NCI-H2029 treated with DMSO at 0.1 percent for 48 hours (cell line): ENCODE measurements around the gene ADAM12.

Experiments
- DNase-seq: peaks from one replicate; lab custom pipeline; 2025; lab: John Stamatoyannopoulos, UW

The ADAM12 gene

DNA sequence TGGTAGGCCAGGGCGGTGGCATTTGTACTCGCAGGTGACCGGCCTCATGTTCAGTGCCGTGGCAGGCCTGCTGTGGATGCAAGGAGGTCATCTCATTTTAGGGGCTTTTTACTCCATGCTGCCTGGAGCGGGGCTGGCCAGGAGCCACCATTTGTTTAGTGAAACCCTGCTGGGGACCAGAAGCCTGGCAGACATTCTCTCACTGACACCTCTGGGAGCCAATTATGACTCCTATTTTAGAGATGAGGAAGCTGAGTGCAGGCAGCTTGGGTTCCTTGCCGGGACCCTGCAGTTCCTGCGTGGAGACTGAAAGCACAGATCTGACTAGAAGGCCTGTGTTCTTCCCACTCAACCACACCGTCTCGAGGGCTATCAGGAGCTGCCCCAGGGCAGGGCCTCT is 305.3 kb downstream of the ADAM12 start:
- DNase-seq = no peak

GRCh38 chr10:126081841-126082466 is 306.3 kb downstream of the ADAM12 start:
- no peak for DNase-seq

DNA sequence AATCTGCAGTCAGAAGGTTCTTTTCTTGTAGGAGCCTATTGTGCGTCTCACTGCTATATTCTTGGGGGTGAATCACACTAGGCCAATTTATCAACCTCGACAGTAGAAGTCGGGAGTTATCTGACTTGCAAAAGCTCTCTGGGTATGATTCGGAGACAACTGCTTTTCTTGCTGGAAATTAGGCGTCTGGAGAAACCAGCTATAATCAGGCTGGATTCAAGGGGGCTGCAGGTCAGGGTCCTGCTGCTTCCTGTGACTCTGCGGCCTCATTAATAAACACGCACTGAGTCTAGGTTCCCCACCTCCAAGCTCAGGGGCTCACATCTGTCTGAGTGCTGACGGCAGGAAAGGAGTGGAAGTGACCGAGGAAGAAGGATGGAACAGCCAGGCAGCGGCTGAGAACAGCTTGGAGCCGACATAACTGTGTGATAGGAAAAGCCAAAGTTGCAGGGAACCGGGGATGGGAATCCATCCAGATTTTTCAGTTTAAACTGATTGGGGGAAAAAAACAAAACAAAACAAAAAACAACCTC is 307.3 kb downstream of the ADAM12 start:
- no peak for DNase-seq

- DNase-seq = no peak
These were observed 307.9 kb downstream of the ADAM12 start for GRCh38 chr10:126080291-126080825.

GRCh38 chr10:126075009-126075408 is 313.3 kb downstream of the ADAM12 start:
- no peak for DNase-seq

DNA sequence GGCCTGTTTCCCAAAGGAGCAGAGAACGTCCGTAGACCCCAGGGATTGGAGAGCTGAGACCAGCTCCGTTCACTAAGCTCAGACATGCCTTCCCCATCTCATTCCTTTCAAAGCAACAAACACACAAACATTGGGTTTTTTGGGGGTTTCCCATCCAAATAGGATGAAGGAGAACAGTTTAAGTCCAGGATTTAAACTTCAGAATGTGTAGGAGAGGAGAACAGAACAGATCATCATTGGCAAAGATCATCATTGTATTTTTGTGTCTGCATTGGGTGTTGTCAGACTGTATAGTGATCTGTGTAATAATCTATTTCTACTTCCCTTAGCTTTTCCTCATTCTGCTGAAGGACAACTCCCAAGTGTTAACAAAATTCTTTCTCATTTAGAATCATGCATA is 314.0 kb downstream of the ADAM12 start:
- no peak for DNase-seq

GRCh38 chr10:126073606-126074005 is 314.7 kb downstream of the ADAM12 start:
- no peak for DNase-seq

DNA sequence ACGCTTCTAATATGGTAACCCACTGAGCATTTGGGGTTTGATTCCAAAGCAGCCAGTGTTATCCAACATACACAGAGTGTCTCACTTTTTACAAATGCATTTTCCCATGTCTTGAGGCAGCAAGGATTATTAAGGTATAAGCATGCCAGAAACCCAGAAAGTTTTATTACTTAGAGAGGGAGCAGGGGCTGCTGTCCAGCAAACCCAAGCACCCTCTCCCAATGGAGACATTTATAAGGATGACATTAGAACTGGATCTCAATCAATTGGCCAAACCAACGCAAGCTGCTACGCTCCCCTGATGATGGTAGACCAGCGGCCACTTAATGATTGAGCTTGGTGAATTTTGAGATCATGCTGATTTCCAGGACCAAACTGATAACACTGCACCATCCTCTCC is 315.7 kb downstream of the ADAM12 start:
- no peak for DNase-seq

GRCh38 chr10:126070476-126071215 is 317.6 kb downstream of the ADAM12 start:
- no peak for DNase-seq

DNA sequence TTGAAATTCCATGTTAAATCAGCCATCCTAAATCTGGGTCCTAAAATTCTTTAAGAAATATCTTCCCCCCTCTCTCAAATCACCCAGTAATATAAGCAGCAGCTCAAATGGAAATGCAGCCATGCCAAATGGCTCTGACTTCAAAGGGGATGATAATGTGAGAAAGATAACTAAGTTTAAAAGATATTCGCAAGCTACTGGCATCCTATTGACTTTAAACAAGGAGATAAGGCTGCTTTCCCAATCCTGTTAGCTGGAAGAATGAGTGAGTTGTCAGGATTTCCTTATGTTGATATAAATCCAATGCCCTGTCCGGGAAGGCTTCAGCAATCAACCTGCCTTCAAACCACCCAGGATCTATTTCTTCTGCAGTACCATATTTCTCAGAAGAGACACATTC is 320.0 kb downstream of the ADAM12 start:
- DNase-seq = no peak

- DNase-seq = no peak
These were observed 321.8 kb downstream of the ADAM12 start for GRCh38 chr10:126066456-126066855.

DNA sequence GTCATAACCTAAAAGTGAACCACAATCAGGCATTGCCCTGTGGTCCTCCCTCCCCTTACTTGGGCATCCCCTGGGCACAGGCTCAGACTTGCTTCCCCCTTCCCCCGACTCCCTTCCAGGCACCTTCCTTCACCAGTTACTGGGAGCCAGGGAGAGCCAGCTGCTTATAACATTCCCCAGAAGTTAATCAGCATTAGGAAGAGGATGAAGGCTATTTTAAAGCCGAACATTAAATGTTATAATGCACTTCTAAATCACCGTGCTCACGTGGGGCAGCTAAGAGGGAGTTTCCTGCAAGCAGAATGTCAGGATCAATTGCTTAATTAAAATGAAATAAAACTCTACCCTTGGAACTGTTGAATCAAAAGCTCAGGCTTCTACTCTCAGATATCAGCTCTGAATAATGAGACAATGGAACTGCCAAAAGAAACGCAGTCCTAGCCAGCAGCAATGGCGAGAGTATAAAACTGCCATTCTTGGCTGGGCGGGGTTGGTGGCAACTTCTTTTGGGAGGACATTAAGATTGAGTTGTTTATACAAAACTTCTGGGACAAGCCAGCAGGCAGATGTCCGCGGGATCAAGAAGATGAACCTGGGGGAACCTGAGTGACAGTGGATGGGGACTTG is 322.4 kb downstream of the ADAM12 start:
- DNase-seq = no peak

- no peak for DNase-seq
These were observed 323.8 kb downstream of the ADAM12 start for GRCh38 chr10:126064512-126064911.

GRCh38 chr10:126063353-126063791 is 324.9 kb downstream of the ADAM12 start:
- no peak for DNase-seq

DNA sequence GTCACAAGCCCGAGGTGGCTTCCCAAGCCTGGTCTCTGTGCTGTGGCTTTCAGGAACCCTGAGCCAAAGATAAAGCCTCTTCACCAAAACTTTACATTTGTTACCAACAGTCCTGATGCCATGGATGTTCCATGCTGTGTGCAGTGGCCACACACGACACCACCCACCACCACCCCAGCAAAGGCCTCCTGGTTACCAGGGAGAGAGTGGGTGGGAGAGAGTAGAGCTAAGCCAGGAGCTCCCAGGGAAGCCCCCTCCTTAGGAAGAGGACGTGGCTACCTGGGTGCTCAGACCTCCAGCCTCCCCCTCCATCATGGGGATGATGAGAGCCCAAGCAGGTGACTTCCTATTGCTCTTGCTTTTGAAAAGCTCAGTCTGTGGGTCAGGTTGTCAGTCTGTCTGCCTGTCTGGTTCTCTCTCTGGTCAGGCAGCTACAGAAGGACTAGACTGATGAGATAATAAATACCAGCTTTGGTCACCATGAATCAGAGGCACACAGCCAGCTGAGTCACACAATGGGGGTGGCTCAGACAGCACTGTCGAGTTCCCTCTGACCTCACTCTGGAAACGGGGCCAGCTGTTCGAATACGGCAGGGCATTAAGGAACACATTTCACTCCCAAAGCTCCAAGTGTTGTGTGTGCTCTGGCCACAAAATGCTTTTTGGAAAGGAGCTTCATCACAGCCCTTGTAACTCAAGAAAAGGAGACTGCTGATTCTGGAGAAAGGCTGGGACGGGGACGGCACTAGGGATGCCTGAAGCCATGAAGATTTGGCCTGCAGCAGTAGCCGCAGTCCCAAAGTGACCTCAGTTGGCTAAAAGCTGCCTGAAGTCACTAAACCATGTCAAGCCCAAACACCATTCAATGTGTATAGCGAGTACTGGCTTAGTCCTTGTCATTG is 325.9 kb downstream of the ADAM12 start:
- no peak for DNase-seq

- DNase-seq = no peak
These were observed 326.8 kb downstream of the ADAM12 start for GRCh38 chr10:126061526-126061925.

- no peak for DNase-seq
These were observed 327.9 kb downstream of the ADAM12 start for GRCh38 chr10:126060261-126060931.

- no peak for DNase-seq
These were observed 329.0 kb downstream of the ADAM12 start for GRCh38 chr10:126059076-126059826.

- no peak for DNase-seq
These were observed 329.8 kb downstream of the ADAM12 start for GRCh38 chr10:126058507-126058906.

- DNase-seq = no peak
These were observed 330.2 kb downstream of the ADAM12 start for GRCh38 chr10:126058104-126058503.
